ENCODE data around the gene ID3.

ID3 gene

DNA sequence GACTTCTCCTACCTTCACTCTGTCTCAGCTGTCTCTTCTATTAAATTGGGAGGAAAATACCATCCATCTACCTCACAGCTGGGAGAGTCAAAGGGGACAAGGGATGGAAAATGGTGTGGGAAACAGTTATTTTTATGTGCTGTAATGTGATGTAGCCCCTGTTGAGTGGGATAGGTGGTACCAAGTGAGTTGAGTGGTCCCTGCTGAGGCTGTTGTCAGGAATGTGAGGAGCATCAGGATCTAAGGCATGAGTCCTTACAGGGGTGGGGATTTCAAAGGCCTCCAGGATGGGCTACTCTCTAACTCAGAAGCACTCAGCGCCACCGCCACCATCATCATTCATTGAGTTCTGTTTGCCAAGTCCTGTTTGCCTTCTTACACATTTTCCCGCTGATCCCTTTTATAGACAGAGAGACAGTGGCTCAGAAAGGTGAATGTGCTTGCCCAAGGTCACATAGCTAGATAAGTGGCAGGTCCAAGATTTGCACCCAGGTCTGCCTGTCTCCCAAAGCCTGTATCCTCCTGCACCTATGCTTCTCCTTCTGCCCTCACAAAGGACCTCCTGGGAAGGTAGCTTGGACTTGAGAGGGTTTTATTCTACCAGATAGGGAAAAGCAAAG, 4.6 kb upstream of the ID3 start:
- no peaks in the 10 kb centered on the region for H3K9me3 Mint-ChIP-seq
- no peak for DNase-seq
- peaks cover 16% of the 10 kb centered on the region for H3K27me3 Mint-ChIP-seq
- peaks cover 42% of the 10 kb centered on the region for H3K4me1 Mint-ChIP-seq (ENCODE audit: low read depth)
- no peak overlapping the region for H3K4me3 Mint-ChIP-seq
- no peak overlapping the region for H3K27ac Mint-ChIP-seq
- H3K36me3 Mint-ChIP-seq (ENCODE audit: low read depth), result peaks cover 4% of the 10 kb centered on the region

DNA sequence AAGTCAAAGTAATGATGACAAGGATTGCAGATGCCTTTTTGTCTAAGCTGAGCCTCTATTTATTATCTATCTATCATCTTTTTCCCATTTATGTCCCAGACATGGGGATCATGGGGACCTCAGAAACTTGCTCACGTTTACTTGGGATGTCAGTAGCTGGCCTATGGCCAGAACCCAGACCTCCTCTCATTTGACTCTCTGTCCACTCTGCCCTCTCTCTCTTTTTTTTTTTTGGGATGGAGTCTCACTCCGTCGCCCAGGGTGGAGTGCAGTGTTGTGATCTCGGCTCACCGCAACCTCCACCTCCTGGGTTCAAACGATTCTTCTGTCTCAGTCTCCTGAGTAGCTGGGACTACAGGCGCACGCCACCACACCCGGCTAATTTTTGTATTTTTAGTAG, 3.7 kb upstream of the ID3 start:
- Mint-ChIP-seq H3K27me3 (peaks cover 10% of the 10 kb centered on the region), H3K27ac (no peak overlapping the region), H3K4me3 (no peak overlapping the region), H3K4me1 (ENCODE audit: low read depth) (peaks cover 43% of the 10 kb centered on the region), H3K9me3 (no peaks in the 10 kb centered on the region), H3K36me3 (ENCODE audit: low read depth) (peaks cover 11% of the 10 kb centered on the region)
- no peak for DNase-seq

- peaks cover 6% of the 10 kb centered on the region for H3K27me3 Mint-ChIP-seq
These were observed 3.0 kb upstream of the ID3 start for GRCh38 chr1:23562137-23562876.

DNA sequence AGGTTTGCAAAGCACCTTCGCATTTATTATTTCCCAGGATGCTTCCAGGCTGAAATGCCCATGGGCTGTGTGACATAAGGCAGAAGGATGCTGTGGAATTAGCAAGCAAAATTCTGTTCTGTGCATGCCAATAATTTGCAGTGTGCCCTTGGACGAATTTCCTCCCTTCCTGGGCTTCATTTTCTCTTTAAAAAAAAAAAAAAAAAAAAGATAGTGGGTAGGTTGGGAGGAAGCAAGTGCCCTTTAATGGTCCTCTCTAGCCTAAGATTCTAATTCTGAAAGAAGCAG, 2.5 kb upstream of the ID3 start:
- peaks cover 18% of the 10 kb centered on the region for H3K36me3 Mint-ChIP-seq (ENCODE audit: low read depth)
- no peak overlapping the region for H3K4me3 Mint-ChIP-seq
- no peaks in the 10 kb centered on the region for H3K9me3 Mint-ChIP-seq
- peaks cover 4% of the 10 kb centered on the region for H3K27me3 Mint-ChIP-seq
- H3K4me1 Mint-ChIP-seq (ENCODE audit: low read depth), result peaks cover 50% of the 10 kb centered on the region
- no peak overlapping the region for H3K27ac Mint-ChIP-seq
- no peak for DNase-seq

More at GRCh38 chr1:23562137-23562876, 3.0 kb upstream of the ID3 start:
- H3K27ac Mint-ChIP-seq, result no peak overlapping the region
- H3K36me3 Mint-ChIP-seq (ENCODE audit: low read depth), result peaks cover 16% of the 10 kb centered on the region
- H3K9me3 Mint-ChIP-seq, result no peaks in the 10 kb centered on the region
- no peak for DNase-seq
- H3K4me1 Mint-ChIP-seq (ENCODE audit: low read depth), result peaks cover 47% of the 10 kb centered on the region
- H3K4me3 Mint-ChIP-seq, result peak overlapping the region; percentile 1

- H3K9me3 Mint-ChIP-seq, result no peaks in the 10 kb centered on the region
- H3K4me3 Mint-ChIP-seq, result no peak overlapping the region
- peaks cover 54% of the 10 kb centered on the region for H3K4me1 Mint-ChIP-seq (ENCODE audit: low read depth)
- DNase-seq, result no peak
- peaks cover 18% of the 10 kb centered on the region for H3K36me3 Mint-ChIP-seq (ENCODE audit: low read depth)
- H3K27ac Mint-ChIP-seq, result no peak overlapping the region
- peaks cover 2% of the 10 kb centered on the region for H3K27me3 Mint-ChIP-seq
These were observed 1.9 kb upstream of the ID3 start for GRCh38 chr1:23561076-23561812.

DNA sequence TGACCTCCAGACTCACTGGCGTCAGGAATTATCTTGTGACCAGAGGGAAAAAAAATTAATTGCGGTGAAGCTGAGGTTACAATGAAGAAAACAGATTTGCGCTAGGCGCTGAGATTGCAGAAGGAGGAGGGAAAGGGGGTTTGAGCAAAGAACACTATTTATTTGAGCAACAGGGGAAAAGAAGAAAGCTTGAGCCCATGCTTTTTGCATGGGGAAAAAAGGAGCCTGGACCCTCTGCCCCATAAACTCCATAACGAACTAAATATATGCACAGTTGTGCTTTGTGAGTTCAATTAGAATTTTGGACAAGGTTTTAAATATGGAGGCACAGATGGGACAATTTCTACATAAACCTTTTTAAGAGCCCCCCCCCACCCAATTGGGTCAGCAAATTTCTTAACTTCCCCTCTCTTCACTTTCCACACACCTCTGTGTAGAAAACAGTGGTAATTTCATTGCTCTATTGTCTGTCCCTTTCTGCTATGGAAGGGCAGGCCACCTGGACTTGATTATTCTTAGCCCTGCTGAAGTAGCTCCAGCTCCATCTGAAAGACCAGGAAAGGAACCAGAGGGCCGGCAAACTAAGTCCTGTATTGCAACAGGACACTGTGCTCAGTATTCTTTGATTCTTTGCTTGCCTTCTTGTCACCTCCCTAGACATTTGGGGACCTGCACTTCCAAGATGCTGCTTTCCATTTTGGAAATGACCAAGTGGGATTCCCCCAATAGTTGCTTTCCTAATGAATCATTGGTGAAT, 862 bp upstream of the ID3 start:
- peaks cover 65% of the 10 kb centered on the region for H3K4me1 Mint-ChIP-seq (ENCODE audit: low read depth)
- peaks cover 18% of the 10 kb centered on the region for H3K36me3 Mint-ChIP-seq (ENCODE audit: low read depth)
- peak overlapping the region; percentile 90 for H3K4me3 Mint-ChIP-seq
- no peaks in the 10 kb centered on the region for H3K9me3 Mint-ChIP-seq
- peak overlapping the region; percentile 79 for H3K27ac Mint-ChIP-seq
- H3K27me3 Mint-ChIP-seq, result peaks cover 2% of the 10 kb centered on the region
- no peak for DNase-seq

DNA sequence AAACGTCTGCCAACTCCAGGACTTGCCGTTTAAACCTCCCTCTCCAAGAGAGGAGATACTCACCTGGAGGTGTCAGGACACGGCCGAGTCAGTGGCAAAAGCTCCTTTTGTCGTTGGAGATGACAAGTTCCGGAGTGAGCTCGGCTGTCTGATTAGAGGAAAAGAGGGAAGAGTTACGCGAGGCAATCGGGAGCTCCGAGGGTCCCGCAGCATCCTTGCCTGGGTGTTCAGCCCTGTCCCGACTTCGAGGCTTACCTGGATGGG, 497 bp downstream of the ID3 start:
- Mint-ChIP-seq H3K9me3 (no peaks in the 10 kb centered on the region), H3K4me1 (ENCODE audit: low read depth) (peaks cover 74% of the 10 kb centered on the region), H3K27ac (peak overlapping the region; percentile 79), H3K27me3 (peaks cover 2% of the 10 kb centered on the region), H3K4me3 (peak overlapping the region; percentile 90), H3K36me3 (ENCODE audit: low read depth) (peaks cover 18% of the 10 kb centered on the region)
- no peak for DNase-seq

DNA sequence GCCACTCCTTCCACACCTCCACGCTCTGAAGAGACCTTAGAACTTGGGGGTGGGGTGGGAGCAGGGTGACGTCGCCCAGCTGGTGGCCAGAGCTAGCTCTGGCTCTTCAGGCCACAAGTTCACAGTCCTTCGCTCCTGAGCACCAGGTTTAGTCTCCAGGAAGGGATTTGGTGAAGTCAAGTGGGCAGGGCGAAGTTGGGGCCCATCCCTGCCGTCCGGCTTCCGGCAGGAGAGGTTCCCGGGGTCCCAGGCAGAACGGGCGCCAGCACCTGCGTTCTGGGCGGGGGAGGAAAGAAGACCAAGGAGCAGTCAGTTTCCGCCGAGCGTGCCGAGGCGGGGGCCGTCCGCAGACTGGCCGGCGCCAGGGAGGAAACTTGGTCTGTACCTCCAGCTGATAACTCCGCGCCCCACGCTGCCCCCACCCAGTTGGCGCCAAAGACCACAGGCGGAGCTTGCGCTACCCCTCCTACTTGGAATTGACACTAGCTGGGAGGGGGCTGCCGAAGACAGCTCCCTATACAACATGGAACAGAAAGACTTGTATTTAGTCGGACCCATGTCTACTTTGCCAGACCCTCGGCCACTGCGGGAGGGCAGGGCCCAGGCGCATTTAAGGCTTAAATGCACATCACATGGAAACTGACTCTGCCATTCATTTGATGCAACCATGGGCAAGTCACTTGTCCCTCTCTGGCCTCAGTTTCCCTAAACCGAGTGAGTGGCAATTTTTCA, 995 bp downstream of the ID3 start:
- no peaks in the 10 kb centered on the region for H3K9me3 Mint-ChIP-seq
- peak; percentile 63 for DNase-seq

GRCh38 chr1:23557471-23558124, 1.7 kb downstream of the ID3 start:
- H3K27ac Mint-ChIP-seq, result peak overlapping the region; percentile 79
- no peaks in the 10 kb centered on the region for H3K9me3 Mint-ChIP-seq
- peaks cover 2% of the 10 kb centered on the region for H3K27me3 Mint-ChIP-seq
- H3K4me3 Mint-ChIP-seq, result peak overlapping the region; percentile 90
- peaks cover 70% of the 10 kb centered on the region for H3K4me1 Mint-ChIP-seq (ENCODE audit: low read depth)
- DNase-seq, result no peak
- peaks cover 18% of the 10 kb centered on the region for H3K36me3 Mint-ChIP-seq (ENCODE audit: low read depth)

More for the DNA sequence above, 995 bp downstream of the ID3 start:
- Mint-ChIP-seq H3K4me3 (peak overlapping the region; percentile 90), H3K4me1 (ENCODE audit: low read depth) (peaks cover 75% of the 10 kb centered on the region), H3K27me3 (peaks cover 2% of the 10 kb centered on the region), H3K36me3 (ENCODE audit: low read depth) (peaks cover 18% of the 10 kb centered on the region), H3K27ac (peak overlapping the region; percentile 79)

- no peak for DNase-seq
- H3K9me3 Mint-ChIP-seq, result no peaks in the 10 kb centered on the region
- peaks cover 18% of the 10 kb centered on the region for H3K36me3 Mint-ChIP-seq (ENCODE audit: low read depth)
- peak overlapping the region; percentile 79 for H3K27ac Mint-ChIP-seq
- peaks cover 66% of the 10 kb centered on the region for H3K4me1 Mint-ChIP-seq (ENCODE audit: low read depth)
- peaks cover 2% of the 10 kb centered on the region for H3K27me3 Mint-ChIP-seq
- peak overlapping the region; percentile 90 for H3K4me3 Mint-ChIP-seq
These were observed 2.4 kb downstream of the ID3 start for GRCh38 chr1:23556635-23557470.

DNA sequence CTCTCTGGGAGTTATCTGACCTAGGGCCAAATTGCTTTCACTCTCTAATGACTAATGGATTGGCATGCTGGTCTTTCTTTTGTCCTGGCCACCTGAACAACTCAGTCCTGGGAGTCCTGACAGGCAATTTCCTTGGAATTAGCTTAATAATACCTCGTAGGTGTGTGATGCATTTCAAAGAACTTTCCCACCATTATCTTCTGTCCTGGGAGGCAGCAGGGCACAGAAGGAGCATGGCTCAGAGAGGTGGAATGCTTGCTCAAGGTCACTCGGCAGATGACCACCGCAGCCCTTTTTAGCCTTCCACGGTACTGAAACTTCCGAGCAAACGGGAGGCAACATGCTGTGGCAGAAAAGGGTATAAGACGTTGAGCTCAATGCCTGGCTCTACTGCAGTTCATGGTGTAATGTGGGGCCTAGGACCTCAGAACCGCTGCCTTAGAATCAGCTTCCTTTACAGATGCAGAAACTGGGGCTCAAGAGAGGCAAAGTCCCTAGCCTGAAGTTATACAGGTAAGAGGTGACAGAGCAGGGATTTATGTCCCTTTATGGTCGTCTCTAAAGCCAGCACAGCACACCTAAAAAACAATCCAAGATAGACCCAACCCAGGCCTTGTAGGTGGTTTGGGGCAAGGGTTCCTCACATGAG, 3.2 kb downstream of the ID3 start:
- DNase-seq, result peak; percentile 42
- Mint-ChIP-seq H3K4me3 (peak overlapping the region; percentile 84), H3K9me3 (no peaks in the 10 kb centered on the region), H3K4me1 (ENCODE audit: low read depth) (peaks cover 65% of the 10 kb centered on the region), H3K27me3 (peaks cover 2% of the 10 kb centered on the region), H3K27ac (peak overlapping the region; percentile 79), H3K36me3 (ENCODE audit: low read depth) (peaks cover 18% of the 10 kb centered on the region)

- peaks cover 62% of the 10 kb centered on the region for H3K4me1 Mint-ChIP-seq (ENCODE audit: low read depth)
- no peaks in the 10 kb centered on the region for H3K9me3 Mint-ChIP-seq
- H3K27ac Mint-ChIP-seq, result peak overlapping the region; percentile 92
- H3K27me3 Mint-ChIP-seq, result peaks cover 2% of the 10 kb centered on the region
- H3K36me3 Mint-ChIP-seq (ENCODE audit: low read depth), result peaks cover 18% of the 10 kb centered on the region
- peak overlapping the region; percentile 84 for H3K4me3 Mint-ChIP-seq
- no peak for DNase-seq
These were observed 3.9 kb downstream of the ID3 start for GRCh38 chr1:23555270-23555985.

Data from activated T-cell treated with anti-CD3 and anti-CD28 coated beads, Interleukin-2, amount 50 U/mL, for 24 hours (primary cell).